Pons (tissue), 1 donor: ENCODE measurements around the gene MCM5.
"Not testable (repeated sequence)": the region's sequence is repeated elsewhere in the genome, so short reads cannot be mapped to it uniquely, and the experiment has no call there.

ENCODE experiments used
- DNase-seq: peaks from one replicate; pipeline ENCODE4 v3.0.0-alpha.2; 2016; ENCODE audit warnings: low spot score

The MCM5 gene

DNA sequence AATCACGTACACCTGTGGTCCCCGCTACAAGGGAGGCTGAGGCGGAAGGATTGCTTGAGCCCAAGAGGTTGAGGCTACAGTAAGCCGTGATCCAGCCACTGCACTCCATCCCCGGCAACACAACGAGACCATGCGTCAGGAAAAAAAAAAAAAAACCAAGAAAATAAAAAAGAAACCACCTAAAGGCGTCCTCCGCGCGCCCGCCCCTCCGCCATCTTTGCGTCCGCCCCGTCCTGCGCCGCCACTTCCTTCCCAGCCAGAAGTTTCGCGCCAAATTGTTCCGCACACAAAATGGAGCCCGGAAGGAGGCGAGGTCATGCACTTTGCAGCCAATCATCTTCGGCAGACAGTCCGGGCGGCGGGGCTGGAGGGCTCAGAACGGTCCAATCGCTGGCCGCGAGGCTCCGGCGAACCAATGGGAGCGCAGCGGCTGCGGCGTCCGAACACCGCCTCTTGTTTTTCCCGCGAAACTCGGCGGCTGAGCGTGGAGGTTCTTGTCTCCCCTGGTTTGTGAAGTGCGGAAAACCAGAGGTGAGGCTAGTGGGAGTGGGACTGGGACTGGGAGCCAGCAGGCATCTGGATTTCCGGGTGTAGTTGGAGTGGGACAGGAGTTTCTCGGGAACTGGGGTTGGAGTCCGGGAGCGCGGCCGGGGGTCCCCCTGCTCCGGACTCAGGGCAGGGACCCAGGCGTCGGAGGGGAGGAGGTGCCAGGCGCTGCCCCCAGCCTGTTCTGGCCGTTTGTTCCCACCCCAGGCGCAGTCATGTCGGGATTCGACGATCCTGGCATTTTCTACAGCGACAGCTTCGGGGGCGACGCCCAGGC is at the start of gene MCM5:
Gene MCM5, plus strand, starts transcription at position 463 of the 823 bp plus-strand sequence. Its CDS starts 299 bp downstream, at position 762.
- DNase-seq = peak; percentile 97

- peak; percentile 82 for DNase-seq
Measured at GRCh38 chr22:35350539-35351503, 49.1 kb upstream of the MCM5 start.

DNA sequence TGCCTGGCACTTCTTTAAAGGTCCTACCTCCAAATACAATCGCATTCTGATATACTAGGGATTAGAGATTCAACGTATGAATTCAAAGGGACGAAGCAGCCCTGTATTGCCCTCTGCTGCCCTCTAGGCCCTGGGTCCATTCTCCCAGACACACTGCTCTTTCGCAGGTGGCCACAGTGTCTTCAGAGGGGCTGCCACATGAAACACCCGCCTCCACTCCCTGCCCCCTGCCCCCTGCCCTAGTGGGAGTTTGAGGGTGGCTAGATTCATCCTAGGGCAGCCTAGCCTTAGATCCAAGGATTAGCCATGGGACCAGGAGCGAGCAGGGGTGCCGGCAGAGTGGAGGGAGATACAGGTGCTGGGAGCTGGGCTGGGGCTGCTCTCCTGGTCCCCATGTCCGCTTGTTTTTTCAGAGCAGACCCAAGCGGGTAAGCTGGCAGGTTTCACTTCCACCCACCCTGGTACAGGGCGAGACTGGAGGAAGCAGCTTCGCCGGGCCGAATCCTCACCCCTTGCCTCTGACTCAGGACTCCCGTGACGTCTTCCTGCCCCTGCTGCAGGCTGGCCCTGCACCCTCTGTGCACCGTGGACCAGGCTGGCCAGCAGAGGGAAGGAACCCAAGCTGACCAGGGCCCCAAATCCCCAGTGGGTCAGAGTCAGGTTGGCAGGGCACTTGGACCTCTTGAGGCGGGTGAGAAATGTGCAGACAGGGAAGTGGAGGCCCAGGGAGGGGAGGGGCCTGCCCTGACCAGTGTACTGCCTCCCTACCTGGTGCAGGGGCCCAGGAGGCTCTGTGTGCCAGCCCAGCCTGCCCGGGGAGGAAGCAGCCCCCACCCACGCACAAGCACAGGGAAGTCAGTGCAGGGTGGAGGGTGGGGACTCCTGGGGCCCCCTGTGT is 47.5 kb upstream of the MCM5 start:
- peak; percentile 74 for DNase-seq

DNA sequence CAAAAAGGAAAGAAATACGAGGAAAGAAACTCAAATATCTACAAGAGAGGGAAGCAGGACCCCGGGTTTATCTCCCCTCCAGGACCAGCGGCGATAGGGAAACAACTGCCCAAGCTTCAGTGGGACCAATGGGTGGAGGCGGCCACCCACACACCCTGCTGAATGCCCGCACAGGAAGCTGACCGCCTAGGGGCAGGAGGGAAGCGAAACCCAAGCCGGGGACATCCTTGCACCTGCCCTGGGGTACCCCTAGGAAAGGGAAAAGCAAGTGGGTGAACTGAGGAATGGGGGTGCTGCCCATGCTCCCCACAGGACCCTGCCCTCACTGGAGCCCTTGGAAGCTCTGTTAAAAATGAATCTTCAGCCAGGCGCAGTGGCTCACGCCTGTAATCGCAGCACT is 46.6 kb upstream of the MCM5 start:
- peak; percentile 42 for DNase-seq

- DNase-seq = no peak
Measured at GRCh38 chr22:35354068-35354467, 45.9 kb upstream of the MCM5 start.

GRCh38 chr22:35357883-35358621 is 41.9 kb upstream of the MCM5 start:
- no peak for DNase-seq

DNA sequence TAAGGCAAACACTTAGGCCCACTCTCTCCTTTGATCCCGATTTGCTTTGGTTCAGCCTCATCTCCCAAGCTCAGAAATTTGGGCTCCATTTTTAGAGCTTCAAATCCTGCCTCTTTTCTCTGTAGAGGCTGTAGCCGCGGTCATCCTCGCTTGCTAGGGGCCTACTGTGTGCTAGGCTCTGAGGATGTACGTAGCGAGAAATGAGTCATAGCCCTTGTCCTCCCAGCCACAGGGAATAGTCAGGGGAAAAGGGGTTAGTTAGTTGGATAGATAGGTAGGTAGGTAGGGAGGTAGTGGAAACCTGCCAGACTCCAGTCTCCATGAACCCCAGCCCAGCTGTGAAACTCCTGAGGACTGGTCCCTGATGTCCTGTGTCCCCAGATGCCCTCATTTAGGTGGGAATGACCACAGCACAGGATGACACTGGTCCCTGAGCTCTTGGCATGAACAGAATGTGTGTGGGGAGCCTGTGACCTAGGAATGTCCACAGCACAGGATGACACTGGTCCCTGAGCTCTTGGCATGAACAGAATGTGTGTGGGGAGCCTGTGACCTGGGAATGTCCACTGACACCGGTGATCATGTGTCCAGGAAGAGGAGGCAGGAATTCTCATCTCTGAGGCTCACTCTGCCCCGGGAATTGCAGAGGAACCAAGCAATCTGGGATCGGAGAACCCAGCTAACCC is 40.4 kb upstream of the MCM5 start:
- DNase-seq = no peak

DNA sequence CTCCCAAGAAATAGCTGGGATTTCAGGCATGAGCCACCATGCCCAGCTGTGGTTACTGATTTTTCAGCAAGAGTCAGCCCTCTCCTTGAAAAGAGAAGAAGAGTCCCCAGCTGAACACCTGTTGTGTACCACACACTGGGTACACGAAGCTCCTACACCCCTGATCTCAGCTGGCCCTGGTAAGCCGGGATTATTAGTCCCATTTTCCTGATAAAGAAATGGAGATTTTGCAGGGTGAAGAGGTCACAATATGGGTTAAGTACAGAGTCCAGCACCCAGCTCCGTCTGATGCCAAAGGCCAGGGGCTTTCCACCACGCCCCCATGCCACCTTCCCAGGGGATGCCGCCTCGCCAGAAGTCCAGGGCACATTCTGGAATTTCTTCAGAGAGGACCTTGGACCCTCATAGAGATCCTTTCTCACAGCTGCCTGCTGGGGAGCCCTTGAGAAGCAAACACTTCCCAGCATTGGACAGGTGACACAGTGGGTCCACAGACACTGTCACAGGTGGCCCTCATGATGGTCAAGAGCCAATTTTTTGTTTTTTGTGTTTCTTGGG is 38.9 kb upstream of the MCM5 start:
- no peak for DNase-seq

GRCh38 chr22:35363566-35364086 is 36.3 kb upstream of the MCM5 start:
- no peak for DNase-seq

DNA sequence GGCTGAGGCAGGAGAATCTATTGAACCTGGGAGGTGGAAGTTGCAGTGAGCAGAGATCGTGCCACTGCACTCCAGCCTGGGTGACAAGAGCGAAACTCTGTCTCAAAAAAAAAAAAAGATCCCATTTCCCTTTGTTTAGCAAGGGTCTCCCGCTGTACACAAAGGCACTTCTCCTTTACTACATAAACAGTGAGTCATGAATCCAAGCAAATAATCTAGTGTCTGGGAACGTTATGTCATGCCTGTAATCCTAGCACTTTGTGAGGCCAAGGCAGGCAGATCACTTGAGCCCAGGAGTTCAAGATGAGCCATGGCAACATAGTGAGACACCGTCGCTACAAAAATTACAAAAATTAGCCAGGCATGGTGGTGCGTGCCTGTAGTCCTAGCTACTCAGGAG is 35.7 kb upstream of the MCM5 start:
- not testable (repeated sequence) for DNase-seq

DNA sequence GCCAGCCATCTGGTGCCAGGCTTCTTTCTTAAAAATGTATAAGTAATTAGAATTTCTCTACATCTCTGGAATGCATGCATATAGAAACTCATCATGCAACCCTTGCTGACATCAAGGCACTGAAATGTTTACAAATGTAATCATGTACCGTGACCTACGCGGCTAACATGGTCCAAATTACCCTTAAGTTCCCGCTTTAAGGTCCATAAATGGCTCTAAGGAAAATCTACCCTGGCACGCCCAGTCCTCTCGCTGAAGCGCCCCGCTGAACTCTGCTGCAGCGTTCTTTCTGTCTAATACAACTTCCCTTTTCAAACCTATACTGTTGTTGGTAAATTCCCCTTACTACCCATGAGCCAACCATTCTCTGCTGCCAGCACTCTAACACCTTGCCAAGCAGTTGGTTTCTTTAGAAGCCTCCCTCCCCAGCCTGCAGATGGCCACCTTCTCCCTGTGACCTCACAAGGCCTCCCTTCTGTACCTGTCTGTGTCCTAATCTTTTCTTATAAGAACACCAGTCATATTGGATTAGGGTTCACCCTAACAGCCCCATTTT is 32.5 kb upstream of the MCM5 start:
- DNase-seq = no peak

DNA sequence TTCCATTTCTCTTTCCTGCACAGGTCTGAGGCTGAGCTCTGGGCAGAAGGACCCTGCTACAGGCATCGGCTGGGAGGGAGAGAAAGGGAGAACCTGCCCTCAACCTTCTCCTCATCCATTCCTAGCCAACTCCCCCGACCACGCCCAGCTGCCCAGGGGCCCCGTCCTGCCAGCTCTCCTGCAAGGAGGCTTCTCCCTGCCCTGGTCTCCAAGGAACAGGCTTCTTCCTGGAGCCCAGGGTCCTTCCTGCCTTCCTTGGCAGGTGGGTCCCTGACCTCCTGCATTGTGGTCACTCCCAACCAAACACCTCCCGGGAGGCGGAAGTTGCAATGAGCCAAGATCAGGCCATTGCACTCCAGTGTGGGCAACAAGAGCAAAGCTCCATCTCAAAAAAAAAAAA is 31.6 kb upstream of the MCM5 start:
- no peak for DNase-seq

DNA sequence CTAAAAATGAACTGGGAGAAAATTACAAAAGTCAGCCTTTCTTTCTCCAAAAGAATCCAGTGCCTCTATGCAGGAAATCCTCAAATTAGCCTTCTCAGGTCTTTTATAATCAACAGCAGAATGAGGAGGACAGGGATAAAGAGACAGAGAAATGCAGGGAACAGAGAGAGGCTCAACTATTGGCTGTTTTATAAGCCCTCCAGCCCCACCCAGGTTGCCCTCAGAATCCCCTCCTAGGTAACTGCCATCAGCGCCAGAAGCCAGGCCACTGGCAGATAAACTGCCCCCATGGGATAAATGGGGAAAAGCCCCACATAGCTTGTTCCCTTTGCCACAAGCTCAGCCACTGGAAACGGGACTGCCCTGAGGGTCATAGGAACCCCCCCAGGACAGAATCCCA is 29.9 kb upstream of the MCM5 start:
- DNase-seq = no peak

GRCh38 chr22:35373781-35374180 is 26.2 kb upstream of the MCM5 start:
- no peak for DNase-seq

- no peak for DNase-seq
Measured at GRCh38 chr22:35375031-35375430, 24.9 kb upstream of the MCM5 start.

DNA sequence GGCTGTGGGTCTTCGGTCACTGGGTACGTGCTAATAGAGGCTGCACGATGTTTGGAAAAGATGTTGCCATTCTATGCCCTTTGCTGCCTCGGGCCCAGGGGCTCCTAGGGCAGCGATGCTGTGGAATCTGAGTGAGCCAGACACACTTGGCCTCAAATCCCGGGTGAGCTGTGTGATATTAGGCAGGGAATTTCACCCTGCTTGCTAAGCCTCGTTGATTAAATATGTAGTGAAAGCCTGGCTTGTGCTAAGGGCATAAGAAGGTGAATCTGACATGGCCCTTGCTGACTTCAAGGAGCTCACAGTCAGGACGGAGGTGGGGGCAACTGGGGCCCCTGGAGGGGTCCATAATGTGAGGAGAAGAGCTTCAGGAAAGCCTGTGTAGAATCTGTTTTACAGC is 24.4 kb upstream of the MCM5 start:
- no peak for DNase-seq

DNA sequence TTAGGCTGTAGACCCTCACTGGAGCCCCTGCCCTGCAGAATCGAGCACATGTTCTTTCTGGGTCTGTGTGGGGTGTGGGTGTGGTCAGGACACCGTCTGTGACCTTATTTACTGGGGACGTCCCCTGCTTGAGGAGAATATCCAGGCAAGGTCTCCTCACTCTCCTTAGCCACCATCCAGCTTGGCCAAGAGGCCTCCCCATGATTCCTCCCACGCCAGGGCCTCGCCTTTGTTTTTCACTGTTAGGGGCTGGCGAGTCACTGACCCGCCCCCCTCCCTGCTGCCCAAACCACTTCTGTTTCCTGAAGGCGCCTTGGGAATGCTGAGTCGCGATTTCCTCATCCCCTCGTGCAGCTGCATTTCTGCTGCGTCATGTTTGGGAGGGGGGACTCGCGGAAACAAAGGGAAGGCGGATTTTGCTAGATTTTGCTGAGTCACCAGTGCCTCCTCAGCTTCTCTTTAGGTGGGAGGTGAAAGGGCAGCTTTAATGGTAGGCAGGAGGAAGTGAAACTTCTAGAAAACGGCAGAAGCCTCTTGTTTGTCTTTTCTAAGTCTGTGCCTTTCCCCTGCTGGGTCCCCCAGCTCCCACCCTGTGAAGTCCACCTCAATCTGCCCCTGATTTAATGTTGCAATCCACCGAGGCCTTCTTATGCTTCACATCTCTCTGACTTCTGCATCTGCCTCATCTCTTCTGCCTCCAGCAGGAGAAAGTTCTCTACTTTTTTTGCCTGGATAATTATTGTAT is 23.0 kb upstream of the MCM5 start:
- DNase-seq = peak; percentile 95

DNA sequence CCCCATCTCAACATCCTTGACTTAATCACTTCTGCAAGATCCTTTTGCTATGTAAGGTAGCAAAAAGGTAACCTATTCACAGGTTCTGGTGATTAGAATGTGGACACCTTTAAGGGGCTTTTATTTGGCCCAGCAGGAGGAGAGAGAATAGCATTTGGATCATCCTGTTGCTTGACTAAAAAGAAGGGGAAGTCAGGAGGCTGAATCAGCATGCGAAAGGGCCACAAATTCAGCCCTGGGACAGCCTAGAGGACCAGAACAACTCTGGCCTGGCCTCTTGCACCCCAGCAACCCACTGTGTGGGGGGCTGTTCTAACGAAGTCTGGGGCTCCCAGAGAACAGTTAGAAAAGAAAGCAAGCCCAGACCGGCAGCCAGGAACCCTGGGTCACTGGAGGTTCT is 22.2 kb upstream of the MCM5 start:
- peak; percentile 44 for DNase-seq

GRCh38 chr22:35378621-35379020 is 21.3 kb upstream of the MCM5 start:
- no peak for DNase-seq
